ENCODE data around the gene CLK2.

The CLK2 gene

GRCh38 chr1:155285631-155286044 lies 12.3 kb upstream of the CLK2 start:
- TF ChIP-seq ZFX (IDR thresholded peaks at IDR 0.05) = no peak
- TF ChIP-seq, protein P1, sequence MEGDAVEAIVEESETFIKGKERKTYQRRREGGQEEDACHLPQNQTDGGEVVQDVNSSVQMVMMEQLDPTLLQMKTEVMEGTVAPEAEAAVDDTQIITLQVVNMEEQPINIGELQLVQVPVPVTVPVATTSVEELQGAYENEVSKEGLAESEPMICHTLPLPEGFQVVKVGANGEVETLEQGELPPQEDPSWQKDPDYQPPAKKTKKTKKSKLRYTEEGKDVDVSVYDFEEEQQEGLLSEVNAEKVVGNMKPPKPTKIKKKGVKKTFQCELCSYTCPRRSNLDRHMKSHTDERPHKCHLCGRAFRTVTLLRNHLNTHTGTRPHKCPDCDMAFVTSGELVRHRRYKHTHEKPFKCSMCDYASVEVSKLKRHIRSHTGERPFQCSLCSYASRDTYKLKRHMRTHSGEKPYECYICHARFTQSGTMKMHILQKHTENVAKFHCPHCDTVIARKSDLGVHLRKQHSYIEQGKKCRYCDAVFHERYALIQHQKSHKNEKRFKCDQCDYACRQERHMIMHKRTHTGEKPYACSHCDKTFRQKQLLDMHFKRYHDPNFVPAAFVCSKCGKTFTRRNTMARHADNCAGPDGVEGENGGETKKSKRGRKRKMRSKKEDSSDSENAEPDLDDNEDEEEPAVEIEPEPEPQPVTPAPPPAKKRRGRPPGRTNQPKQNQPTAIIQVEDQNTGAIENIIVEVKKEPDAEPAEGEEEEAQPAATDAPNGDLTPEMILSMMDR (conservative IDR thresholded peaks at IDR 0.05) = no peak
- no peak overlapping the region for H3K27ac ChIP-seq

- TF ChIP-seq, protein P1 (conservative IDR thresholded peaks at IDR 0.05) = no peak
- no peak for TF ChIP-seq ZFX (IDR thresholded peaks at IDR 0.05)
Measured at GRCh38 chr1:155285063-155285462, 11.8 kb upstream of the CLK2 start.

GRCh38 chr1:155284476-155284875 lies 11.2 kb upstream of the CLK2 start:
- TF ChIP-seq, protein P1 (conservative IDR thresholded peaks at IDR 0.05) = no peak
- no peak for TF ChIP-seq ZFX (IDR thresholded peaks at IDR 0.05)
- H3K27ac ChIP-seq = no peak overlapping the region

More at GRCh38 chr1:155285063-155285462, 11.8 kb upstream of the CLK2 start:
- H3K27ac ChIP-seq = no peak overlapping the region

- H3K27ac ChIP-seq = no peak overlapping the region
- TF ChIP-seq, protein P1 (conservative IDR thresholded peaks at IDR 0.05) = no peak
- TF ChIP-seq ZFX (IDR thresholded peaks at IDR 0.05) = no peak
Measured at GRCh38 chr1:155282488-155283091, 9.3 kb upstream of the CLK2 start.

DNA sequence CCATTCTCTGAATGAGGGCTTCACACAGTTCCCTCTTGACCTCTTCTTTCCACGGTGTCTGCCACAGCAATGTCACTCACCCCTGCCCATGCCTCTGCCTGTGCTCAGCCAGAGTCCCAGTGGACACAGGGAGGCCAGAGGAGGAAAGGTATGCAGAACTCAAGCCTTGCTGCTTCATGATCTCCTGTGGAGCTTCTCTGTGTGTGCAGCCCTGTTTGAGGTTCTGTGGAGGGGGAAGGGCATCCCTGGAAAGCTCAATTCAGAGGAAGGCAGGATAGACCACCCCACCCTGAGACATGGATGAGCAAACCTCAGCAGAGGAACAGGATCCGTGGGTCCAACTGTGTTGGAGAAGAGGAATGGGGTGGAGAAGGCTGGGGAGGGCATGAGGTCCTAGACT lies 6.0 kb upstream of the CLK2 start:
- H3K27ac ChIP-seq = no peak overlapping the region

DNA sequence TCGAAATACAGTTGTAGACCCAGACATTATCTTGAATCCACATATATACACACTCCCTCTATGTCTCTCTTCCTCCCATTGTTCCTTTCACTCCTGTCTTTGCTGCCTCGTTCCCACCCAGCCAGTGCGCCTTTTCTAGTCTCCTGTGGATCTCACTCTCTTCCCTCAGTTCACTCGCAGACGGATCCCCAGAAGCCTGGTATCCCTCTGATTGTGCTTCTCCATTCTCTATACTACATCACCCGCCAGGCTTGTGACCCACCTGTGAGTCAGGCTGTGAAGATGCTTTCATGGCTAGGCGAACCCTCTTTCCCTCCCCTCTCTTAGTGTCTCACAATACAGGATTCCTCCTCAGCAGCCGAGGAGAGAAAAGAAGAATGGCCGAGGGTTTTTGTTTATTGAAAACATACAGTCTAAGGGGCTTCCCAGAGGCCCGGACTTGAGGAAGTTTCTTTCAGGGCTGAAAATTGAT lies 5.4 kb upstream of the CLK2 start:
- no peak overlapping the region for H3K27ac ChIP-seq
- TF ChIP-seq, protein P1 (conservative IDR thresholded peaks at IDR 0.05) = no peak
- TF ChIP-seq ZFX (IDR thresholded peaks at IDR 0.05) = no peak

More for the DNA sequence above, 6.0 kb upstream of the CLK2 start:
- TF ChIP-seq ZFX (IDR thresholded peaks at IDR 0.05) = no peak
- TF ChIP-seq, protein P1 (conservative IDR thresholded peaks at IDR 0.05) = no peak

DNA sequence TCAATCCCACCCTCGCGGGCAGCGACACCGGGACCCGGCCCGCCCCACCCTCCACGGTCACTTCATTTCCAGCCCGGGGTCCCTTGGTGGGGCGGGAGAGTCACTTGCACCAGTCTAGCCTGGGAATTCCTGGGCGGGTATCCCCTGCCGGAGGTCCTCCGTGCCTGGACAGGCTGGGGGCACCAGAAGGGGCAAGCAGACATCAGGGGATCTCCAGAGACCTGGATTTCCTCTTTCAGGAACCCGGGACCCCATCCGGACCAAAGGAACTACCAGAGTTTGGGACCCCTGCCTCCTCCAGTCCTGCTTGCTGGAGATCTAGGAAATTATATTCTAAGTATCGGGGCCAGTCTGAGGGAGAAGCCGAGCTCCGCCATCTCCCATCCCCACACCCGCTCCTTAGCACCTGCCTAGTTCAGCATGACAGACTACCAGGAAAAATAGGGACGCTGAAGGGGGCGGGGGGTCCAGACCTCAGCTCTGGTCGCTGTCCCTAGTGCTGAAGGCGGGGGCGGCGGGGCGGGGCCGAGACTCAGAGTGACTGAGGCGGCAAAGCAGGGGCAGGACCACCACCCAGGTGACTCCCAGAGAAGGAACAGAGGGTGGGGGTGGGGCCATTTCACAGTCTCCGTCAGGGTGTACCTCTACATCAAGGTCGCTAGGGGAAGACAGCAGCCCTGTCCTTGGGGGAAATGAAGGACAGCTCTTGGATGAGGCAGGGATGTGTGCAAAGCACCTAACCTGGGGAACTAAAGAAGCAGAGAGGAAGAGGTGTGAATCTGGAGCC lies 4.8 kb upstream of the CLK2 start:
- TF ChIP-seq, protein P1 (conservative IDR thresholded peaks at IDR 0.05) = no peak
- TF ChIP-seq ZFX (IDR thresholded peaks at IDR 0.05) = no peak
- peak overlapping the region; percentile 51 for H3K27ac ChIP-seq

Data from C4-2B (cell line).